ENCODE results near the gene ENO4.
A peak's percentile ranks its signal among the peaks of the same experiment; 100 is the strongest.

Gene ENO4, protein sequence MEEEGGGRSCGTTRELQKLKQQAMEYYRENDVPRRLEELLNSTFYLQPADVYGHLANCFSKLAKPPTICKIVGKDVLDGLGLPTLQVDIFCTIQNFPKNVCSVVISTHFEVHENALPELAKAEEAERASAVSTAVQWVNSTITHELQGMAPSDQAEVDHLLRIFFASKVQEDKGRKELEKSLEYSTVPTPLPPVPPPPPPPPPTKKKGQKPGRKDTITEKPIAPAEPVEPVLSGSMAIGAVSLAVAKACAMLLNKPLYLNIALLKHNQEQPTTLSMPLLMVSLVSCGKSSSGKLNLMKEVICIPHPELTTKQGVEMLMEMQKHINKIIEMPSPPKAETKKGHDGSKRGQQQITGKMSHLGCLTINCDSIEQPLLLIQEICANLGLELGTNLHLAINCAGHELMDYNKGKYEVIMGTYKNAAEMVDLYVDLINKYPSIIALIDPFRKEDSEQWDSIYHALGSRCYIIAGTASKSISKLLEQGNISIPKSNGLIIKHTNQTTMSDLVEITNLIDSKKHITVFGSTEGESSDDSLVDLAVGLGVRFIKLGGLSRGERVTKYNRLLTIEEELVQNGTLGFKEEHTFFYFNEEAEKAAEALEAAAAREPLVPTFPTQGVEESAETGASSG

DNA sequence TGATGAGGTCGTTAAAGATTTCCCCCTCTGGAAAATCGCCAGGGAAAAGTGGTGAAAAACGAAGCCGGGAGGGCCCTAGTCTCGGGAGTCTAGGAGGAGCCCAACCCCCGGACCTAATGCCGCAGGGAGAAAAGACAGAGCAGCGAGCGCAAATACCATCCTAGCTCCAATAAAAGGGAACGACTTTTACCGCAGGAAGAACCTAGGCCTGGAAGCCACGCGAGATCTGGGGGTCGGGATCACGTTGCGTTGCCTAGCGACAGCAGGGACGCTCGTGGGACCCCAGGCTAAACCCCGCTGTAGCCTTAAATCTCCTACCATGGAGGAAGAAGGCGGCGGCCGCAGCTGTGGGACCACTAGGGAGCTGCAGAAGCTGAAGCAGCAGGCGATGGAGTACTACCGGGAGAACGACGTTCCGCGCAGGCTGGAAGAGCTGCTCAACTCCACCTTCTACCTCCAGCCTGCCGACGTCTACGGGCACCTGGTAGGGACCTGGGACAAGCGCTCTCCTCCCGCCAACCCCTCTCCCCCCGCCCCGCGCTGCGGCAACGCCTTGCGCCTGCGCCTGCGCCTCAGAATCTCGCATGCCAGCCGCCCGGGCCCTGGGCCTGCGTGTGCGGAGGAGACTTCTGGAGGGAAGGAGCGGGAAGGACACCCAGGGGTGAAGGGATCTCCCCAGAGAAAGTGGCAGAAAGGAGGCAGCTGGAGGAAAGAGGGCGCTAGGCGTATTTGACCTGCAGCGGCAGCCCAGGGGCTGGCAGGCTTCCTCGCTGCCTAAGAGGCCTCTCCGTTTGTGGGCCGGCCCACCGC, at the start of gene ENO4:
Gene ENO4, plus strand, starts transcription at position 252 of the 810 bp plus-strand sequence. Its CDS starts 68 bp downstream, at position 320.
- Histone ChIP-seq H3K36me3 (ENCODE audit: insufficient read depth, low read length) (no peaks in the 10 kb centered on the region), H3K9me3 (ENCODE audit: control insufficient read depth, insufficient read depth, low read length) (no peaks in the 10 kb centered on the region), H3K4me1 (ENCODE audit: insufficient read depth, low read length) (peaks cover 17% of the 10 kb centered on the region), H3K9ac (ENCODE audit: low read depth, low read length) (peak within 1 kb of the TSS; percentile 73)

DNA sequence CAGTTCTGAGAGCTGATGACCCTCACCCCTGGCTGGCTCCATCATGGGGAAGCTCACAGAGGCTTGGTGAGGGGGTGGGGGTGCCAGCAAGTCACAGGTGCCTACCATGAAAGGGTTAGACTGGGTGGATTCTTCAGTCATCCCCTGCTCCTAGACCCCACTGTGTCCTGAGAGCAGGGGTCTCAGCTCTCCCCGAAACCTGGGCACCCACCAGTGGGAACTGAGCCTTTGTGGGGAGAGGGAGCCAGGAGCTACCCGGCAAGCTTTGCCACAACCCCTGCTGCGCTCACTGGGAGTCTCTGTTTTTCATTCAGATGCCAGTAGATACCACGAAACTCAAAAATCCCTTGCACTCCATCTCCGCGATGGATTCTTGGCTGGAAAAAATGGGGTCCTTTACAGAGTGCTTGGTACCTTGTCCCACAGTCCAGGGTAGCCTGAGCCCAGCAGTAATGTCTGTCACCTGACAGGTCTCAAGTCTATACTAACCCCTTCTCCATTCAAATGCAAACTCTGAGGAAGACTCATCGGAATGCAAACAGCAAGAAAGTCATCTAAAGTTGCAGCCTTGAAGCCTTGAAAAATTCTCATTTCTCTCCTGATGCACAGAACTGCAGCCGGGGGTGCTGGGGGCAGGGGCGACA, 48.9 kb upstream of the ENO4 start:
- Histone ChIP-seq H3K9me3 (ENCODE audit: control insufficient read depth, insufficient read depth, low read length) (no peaks in the 10 kb centered on the region), H3K9ac (ENCODE audit: low read depth, low read length) (no peak overlapping the region), H3K36me3 (ENCODE audit: insufficient read depth, low read length) (no peaks in the 10 kb centered on the region), H3K4me1 (ENCODE audit: insufficient read depth, low read length) (peaks cover 13% of the 10 kb centered on the region)

DNA sequence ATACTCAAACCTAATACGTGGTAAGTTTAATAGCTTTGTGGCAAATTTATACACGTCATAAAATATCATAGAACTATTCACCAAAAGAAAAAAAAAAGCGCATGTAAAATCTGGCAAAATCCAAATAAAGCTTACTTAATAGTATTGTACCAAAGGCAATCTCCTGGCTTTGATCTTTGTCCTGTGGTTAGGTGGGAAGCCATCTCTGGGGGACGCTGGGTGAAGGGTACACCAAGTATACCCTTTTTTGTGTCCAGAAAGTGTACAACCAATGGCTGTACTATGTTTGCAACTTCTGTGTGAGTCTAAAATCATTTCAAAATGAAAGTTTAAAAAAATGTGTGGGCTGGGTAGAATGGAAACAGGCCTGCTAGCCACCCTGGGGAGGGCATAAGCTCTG, 47.6 kb upstream of the ENO4 start:
- H3K36me3 ChIP-seq (ENCODE audit: insufficient read depth, low read length) = no peaks in the 10 kb centered on the region
- H3K9me3 ChIP-seq (ENCODE audit: control insufficient read depth, insufficient read depth, low read length) = no peaks in the 10 kb centered on the region
- no peak overlapping the region for H3K9ac ChIP-seq (ENCODE audit: low read depth, low read length)

DNA sequence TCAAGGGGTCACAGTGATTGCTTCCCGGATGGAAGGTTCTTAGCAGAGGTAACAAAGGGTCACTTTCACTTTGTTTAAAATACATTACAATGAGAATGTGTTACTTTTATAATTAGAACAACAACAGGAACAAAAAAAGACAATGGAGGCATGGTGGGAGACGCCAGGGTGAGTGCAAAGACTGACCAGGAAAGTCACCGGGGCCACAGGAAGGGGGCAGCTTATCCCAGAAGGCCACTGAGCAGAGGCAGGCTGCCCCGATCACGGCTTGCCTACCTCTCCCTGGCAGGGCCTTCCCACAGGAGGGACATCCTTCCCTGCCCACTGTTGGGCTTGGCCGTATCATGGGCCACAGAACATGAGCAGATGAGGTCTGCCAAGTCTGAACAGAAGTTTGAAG, 46.8 kb upstream of the ENO4 start:
- Histone ChIP-seq H3K4me1 (ENCODE audit: insufficient read depth, low read length) (peaks cover 13% of the 10 kb centered on the region), H3K36me3 (ENCODE audit: insufficient read depth, low read length) (no peaks in the 10 kb centered on the region), H3K9ac (ENCODE audit: low read depth, low read length) (no peak overlapping the region), H3K9me3 (ENCODE audit: control insufficient read depth, insufficient read depth, low read length) (no peaks in the 10 kb centered on the region)

More for the DNA sequence above, 47.6 kb upstream of the ENO4 start:
- H3K4me1 ChIP-seq (ENCODE audit: insufficient read depth, low read length) = peaks cover 13% of the 10 kb centered on the region

DNA sequence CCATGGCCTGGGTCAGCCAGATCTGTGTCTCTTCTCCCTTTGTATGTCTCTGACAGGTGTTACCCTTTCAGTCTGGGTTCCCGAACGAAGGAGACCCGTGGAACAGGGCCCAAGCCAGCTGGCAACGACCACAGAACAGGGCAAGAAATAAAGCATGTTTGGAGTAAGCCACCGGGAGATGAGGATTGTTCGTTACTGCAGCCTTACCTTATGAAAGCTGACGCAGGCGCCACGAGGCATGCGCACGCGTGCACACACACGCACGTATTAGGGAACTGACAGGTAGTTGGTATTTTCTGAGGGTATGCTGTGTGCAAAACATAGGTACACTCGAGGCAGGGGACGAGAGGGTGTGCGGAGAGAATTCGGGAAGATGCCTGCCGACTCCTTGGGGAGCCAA, 46.4 kb upstream of the ENO4 start:
- H3K4me1 ChIP-seq (ENCODE audit: insufficient read depth, low read length) = peaks cover 13% of the 10 kb centered on the region
- H3K36me3 ChIP-seq (ENCODE audit: insufficient read depth, low read length) = no peaks in the 10 kb centered on the region
- H3K9ac ChIP-seq (ENCODE audit: low read depth, low read length) = no peak overlapping the region
- H3K9me3 ChIP-seq (ENCODE audit: control insufficient read depth, insufficient read depth, low read length) = no peaks in the 10 kb centered on the region

DNA sequence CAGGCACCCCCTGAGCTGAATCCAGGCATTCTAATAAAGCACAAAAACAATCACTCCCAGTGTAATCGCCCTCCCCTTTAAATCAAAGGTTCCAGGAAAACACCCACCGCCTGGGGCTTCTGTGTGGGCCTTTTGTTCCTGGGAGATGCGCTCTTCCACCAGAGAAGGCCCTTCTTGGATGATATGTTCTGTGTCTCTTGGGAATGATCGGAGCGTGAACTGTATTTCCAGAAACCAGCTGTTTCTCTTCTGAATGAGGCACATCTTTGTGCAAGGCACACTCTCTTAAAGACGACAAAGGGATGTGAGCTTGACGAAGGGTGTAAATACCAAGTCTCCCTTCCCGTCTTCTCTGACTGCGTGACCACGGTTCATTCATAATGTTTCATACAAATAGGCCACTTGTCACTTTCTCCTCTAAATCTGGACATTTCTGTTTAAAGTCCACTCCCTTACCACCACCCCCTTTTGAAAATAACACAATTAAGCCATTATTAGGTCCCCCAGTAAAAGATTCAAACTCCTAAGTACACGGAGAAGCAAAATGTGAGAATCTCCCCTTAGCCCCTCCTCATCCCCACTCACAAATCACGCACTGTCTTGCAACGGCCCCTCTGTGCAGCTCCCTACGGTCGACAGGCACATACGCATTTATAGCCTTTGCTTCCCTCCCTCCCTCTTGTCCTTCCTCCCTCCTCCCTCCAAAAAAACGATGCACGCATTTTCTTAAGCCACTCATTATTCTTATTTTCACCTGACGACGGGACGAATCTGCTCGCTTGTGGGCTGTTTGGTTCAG, 45.6 kb upstream of the ENO4 start:
- Histone ChIP-seq H3K36me3 (ENCODE audit: insufficient read depth, low read length) (no peaks in the 10 kb centered on the region), H3K9me3 (ENCODE audit: control insufficient read depth, insufficient read depth, low read length) (no peaks in the 10 kb centered on the region), H3K4me1 (ENCODE audit: insufficient read depth, low read length) (peaks cover 13% of the 10 kb centered on the region), H3K9ac (ENCODE audit: low read depth, low read length) (no peak overlapping the region)

DNA sequence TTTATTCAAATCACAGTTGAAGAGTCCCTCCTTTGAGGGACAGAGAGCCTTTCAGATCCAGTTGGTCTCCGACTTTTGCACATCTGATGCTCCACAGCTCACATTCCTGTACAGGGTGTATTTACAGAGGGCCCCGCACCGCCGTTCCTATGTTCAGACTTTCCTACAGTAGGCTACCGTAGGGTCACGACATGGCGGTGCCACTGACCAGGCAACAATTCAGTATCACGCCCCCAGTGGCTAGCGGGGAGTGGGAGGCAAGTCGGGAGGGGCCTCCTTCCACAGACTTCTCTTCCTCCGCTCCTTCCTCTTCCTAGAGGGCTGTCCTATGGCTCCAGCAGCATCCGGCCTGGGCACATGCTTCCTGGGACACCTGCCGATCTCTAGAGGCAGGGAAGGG, 40.6 kb upstream of the ENO4 start:
- Histone ChIP-seq H3K9ac (ENCODE audit: low read depth, low read length) (no peak overlapping the region), H3K36me3 (ENCODE audit: insufficient read depth, low read length) (no peaks in the 10 kb centered on the region), H3K9me3 (ENCODE audit: control insufficient read depth, insufficient read depth, low read length) (no peaks in the 10 kb centered on the region), H3K4me1 (ENCODE audit: insufficient read depth, low read length) (0 out of 2 replicates have a peak, but pooled peaks cover 4% of the 10 kb centered on the region)

DNA sequence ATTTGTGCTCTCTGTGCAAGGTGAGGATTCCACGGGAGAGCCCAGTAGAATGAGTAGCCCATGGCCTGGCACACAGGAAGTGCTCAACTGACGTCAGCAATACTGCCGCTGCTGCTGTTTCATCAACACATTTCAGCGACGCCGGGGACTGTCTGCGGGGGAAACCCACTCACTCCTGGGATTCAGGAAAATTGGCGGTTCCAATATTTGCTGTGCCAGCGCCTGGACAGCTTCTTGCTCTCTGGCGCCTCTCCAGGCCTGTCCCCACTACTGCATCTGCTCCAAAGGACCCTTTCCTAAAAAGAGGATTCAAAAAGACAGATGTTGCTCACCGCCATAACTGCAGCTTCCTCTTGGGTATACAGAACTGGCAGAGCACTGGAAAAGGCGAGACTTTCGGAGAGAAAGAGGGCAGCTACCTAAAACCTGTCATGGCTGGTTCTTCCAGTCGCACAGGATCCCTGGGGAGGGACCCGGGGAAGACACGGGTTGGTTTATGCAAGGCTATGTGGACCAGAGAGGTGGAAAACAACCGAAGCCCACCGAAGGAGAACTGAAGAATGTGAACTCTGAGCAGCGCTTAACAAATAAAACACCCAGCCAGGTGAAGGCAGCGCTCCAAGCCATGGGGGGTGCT, 39.7 kb upstream of the ENO4 start:
- Histone ChIP-seq H3K9ac (ENCODE audit: low read depth, low read length) (no peak overlapping the region), H3K9me3 (ENCODE audit: control insufficient read depth, insufficient read depth, low read length) (no peaks in the 10 kb centered on the region), H3K36me3 (ENCODE audit: insufficient read depth, low read length) (no peaks in the 10 kb centered on the region), H3K4me1 (ENCODE audit: insufficient read depth, low read length) (0 out of 2 replicates have a peak, but pooled peaks cover 4% of the 10 kb centered on the region)

DNA sequence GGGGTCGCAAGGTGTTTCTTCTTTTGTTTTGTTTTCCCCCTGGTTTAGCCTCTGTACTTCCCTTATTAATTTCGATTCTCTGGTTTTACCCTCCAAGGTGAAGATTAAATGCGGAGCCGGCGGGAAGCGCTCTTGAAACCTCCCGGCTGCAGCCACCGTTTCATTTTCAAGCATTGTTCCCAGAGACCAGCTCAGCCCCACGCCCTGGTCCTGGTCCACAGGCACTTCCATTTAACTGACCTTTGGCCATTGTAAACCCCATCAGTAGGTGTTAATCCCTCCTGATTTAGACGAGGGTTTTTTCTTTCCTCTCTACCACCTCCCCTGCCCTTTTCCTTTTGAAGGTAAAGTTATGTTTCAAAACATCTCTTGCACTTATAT, 39.2 kb upstream of the ENO4 start:
- Histone ChIP-seq H3K9me3 (ENCODE audit: control insufficient read depth, insufficient read depth, low read length) (no peaks in the 10 kb centered on the region), H3K4me1 (ENCODE audit: insufficient read depth, low read length) (0 out of 2 replicates have a peak, but pooled peaks cover 4% of the 10 kb centered on the region), H3K9ac (ENCODE audit: low read depth, low read length) (no peak overlapping the region), H3K36me3 (ENCODE audit: insufficient read depth, low read length) (no peaks in the 10 kb centered on the region)

DNA sequence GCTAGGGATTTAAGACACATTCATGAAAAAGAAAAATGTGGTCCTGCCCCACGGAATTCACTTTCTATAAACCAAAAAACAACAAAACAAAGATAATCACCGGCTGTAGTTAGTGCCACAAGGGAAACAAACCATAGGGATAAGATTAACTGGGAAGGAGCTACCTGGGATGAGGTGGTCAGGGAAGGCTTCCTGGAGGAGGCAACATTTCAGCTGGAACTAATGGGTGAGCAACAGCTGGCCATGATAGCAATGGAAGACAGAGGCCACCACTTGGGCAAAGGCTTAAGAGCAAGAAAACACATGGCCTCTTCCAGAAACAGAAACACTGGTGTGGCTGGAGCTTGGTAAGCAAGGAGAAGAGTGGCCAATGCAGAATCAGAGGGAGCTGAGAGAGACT, 38.4 kb upstream of the ENO4 start:
- Histone ChIP-seq H3K36me3 (ENCODE audit: insufficient read depth, low read length) (no peaks in the 10 kb centered on the region), H3K4me1 (ENCODE audit: insufficient read depth, low read length) (0 out of 2 replicates have a peak, but pooled peaks cover 4% of the 10 kb centered on the region), H3K9me3 (ENCODE audit: control insufficient read depth, insufficient read depth, low read length) (no peaks in the 10 kb centered on the region), H3K9ac (ENCODE audit: low read depth, low read length) (no peak overlapping the region)

DNA sequence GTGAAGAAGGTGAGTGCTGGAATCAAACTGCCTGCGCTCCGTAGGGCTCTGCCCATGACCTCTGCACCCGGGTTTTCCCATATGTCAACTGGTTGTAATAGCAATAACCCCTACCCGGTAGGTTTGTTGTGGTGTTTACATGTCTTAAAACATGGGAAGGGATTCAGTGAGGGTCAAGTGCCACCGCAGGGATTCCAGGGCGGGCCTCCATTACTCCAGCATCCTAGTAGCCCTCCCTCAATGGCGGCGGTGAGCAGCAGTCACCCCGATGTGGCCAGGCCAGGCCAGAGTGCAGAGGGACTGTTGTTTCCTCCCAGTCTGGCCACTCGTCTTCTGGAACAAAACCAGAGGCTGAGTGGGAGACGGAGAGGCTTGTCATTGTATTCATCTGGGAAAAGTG, 37.6 kb upstream of the ENO4 start:
- H3K36me3 ChIP-seq (ENCODE audit: insufficient read depth, low read length) = no peaks in the 10 kb centered on the region
- no peaks in the 10 kb centered on the region for H3K9me3 ChIP-seq (ENCODE audit: control insufficient read depth, insufficient read depth, low read length)
- 0 out of 2 replicates have a peak, but pooled peaks cover 4% of the 10 kb centered on the region for H3K4me1 ChIP-seq (ENCODE audit: insufficient read depth, low read length)
- no peak overlapping the region for H3K9ac ChIP-seq (ENCODE audit: low read depth, low read length)

DNA sequence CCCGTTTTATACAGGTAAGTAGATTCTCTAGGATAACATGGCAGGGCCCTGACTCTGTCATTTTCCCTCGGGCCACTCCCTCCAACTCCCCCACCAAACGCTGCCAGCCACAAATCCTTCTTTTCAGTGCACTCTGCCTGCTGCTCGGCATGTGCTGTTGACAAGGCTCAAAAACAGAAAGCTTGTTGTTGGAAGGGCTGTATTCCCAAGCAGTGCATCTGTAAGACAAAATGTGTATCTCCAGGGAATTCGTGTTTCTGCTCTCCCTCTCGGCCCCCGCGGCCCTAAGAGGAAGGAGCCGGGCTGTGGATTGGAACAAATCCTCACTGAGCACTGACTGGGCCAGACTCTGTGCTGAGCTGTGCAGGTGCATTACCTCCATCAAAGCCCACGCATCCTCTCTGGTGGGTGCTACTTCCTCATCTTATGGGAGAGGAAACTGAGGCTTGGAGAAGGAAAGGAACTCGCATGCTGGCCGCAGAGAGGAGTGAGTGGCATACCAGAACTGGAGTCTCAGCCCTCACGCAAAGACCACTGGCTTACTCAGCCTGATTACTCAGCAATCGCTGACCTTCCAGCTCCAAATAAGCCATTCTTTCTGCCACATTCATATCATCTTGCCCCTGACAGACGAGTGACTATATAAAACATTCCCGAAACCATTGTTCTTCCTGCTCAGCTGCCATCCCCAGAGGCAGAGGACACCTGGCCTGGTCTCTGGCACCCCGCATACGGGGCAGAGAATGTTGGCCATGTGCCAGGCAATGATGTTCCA, 33.5 kb upstream of the ENO4 start:
- H3K4me1 ChIP-seq (ENCODE audit: insufficient read depth, low read length) = no peaks in the 10 kb centered on the region
- H3K9ac ChIP-seq (ENCODE audit: low read depth, low read length) = no peak overlapping the region
- H3K9me3 ChIP-seq (ENCODE audit: control insufficient read depth, insufficient read depth, low read length) = no peaks in the 10 kb centered on the region
- H3K36me3 ChIP-seq (ENCODE audit: insufficient read depth, low read length) = no peaks in the 10 kb centered on the region

DNA sequence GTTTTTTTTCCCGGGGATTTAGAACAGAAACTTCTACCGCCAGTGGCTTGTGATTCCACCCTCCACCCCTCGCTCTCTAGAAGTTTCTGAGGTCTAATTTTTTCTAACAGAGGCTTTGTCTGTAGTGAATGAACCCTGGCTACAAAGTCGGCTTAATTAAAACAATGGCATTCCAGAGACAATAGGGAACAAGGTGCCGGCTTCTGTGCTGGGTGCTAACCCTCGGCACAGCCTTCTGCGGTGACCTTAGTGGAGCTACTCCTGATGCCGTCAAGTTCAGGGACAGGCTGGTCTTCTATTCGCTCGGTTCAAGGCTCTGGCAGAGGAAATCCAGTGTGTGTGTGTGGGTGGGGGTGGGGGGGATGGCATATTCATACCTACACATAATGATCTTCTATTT, 32.1 kb upstream of the ENO4 start:
- no peaks in the 10 kb centered on the region for H3K9me3 ChIP-seq (ENCODE audit: control insufficient read depth, insufficient read depth, low read length)
- no peak overlapping the region for H3K9ac ChIP-seq (ENCODE audit: low read depth, low read length)
- H3K4me1 ChIP-seq (ENCODE audit: insufficient read depth, low read length) = no peaks in the 10 kb centered on the region
- H3K36me3 ChIP-seq (ENCODE audit: insufficient read depth, low read length) = no peaks in the 10 kb centered on the region
